Effector memory CD8-positive, alpha-beta T cell (primary cell): Measurements from ENCODE around the gene RNF135.
"Not testable (repeated sequence)": the region's sequence is repeated elsewhere in the genome, so short reads cannot be mapped to it uniquely, and the experiment has no call there.

Experiments
- ATAC-seq: fragments of 150-1000 bp; cut with Tn5 transposase; replicated peaks from 2 replicates; pipeline ENCODE4 v1.10.0; 2021; ENCODE audit warnings: mild to moderate bottlenecking, moderate library complexity
- DNase-seq, 3 experiments: peaks; one replicate each; pipeline ENCODE4 v3.0.0; 2021
- H3K27ac Mint-ChIP-seq, 2 donors: one replicate each; pipeline ENCODE4 v1.8.0; 2022; ENCODE audit warnings: mild to moderate bottlenecking in 2 of 2, mixed read lengths in 2 of 2, moderate library complexity in 2 of 2
- H3K27me3 Mint-ChIP-seq, 2 donors: one replicate each; pipeline ENCODE4 v1.8.0; 2022; ENCODE audit warnings: mixed read lengths in 2 of 2
- H3K36me3 Mint-ChIP-seq: one replicate; pipeline ENCODE4 v1.8.0; 2022; ENCODE audit warnings: mild to moderate bottlenecking, moderate library complexity, mixed read lengths; ENCODE audit not compliant: insufficient read depth
- H3K4me1 Mint-ChIP-seq, 2 donors: one replicate each; pipeline ENCODE4 v1.8.0; 2022; ENCODE audit warnings: low read depth in 2 of 2, mixed read lengths in 2 of 2
- H3K4me3 Mint-ChIP-seq, 2 donors: one replicate each; pipeline ENCODE4 v1.8.0; 2022; ENCODE audit warnings: mild to moderate bottlenecking in 2 of 2, mixed read lengths in 2 of 2, moderate library complexity in 2 of 2
- H3K9me3 Mint-ChIP-seq, 2 donors: one replicate each; pipeline ENCODE4 v1.8.0; 2022; ENCODE audit warnings: mixed read lengths in 2 of 2

Gene RNF135

GRCh38 chr17:31035611-31036010 is 64.8 kb downstream of the RNF135 start:
- H3K4me1 Mint-ChIP-seq, H3K4me3 Mint-ChIP-seq, H3K27ac Mint-ChIP-seq, ATAC-seq, H3K27me3 Mint-ChIP-seq, H3K9me3 Mint-ChIP-seq, H3K36me3 Mint-ChIP-seq, DNase-seq: not testable (repeated sequence)

GRCh38 chr17:31040837-31041236 is 70.0 kb downstream of the RNF135 start:
- DNase-seq, H3K27me3 Mint-ChIP-seq, ATAC-seq, H3K4me3 Mint-ChIP-seq, H3K9me3 Mint-ChIP-seq, H3K4me1 Mint-ChIP-seq, H3K27ac Mint-ChIP-seq, H3K36me3 Mint-ChIP-seq: not testable (repeated sequence)

GRCh38 chr17:31042378-31042777 is 71.5 kb downstream of the RNF135 start:
- not testable (repeated sequence) for H3K36me3 Mint-ChIP-seq, DNase-seq, ATAC-seq, H3K27me3 Mint-ChIP-seq, H3K9me3 Mint-ChIP-seq, H3K27ac Mint-ChIP-seq, H3K4me1 Mint-ChIP-seq, H3K4me3 Mint-ChIP-seq

GRCh38 chr17:31046856-31047425 is 76.1 kb downstream of the RNF135 start:
- H3K36me3 Mint-ChIP-seq, H3K27ac Mint-ChIP-seq, DNase-seq, H3K9me3 Mint-ChIP-seq, ATAC-seq, H3K4me3 Mint-ChIP-seq, H3K27me3 Mint-ChIP-seq: not testable (repeated sequence)
- H3K4me1 Mint-ChIP-seq, result peaks cover 10 to 11% of the 10 kb centered on the region in 2 donors

DNA sequence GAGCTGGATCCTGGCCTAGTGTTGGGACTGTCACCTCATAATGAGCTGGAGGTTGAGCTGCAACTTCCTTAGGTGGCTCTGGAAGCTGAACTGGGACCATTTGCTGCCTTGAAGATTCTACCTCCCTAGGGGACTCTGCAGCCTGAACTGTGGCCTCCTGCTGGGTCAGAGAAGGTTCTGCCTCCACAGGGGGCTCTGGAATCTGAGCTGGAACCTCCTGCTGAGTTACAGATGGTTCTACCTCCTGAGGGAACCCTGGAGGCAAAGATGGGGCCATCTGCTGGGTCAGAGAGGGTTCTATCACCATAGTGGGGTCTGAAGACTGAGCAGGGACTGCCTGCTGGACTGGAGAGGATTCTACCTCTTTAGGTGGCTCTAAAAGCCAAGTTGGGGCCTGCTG is 77.3 kb downstream of the RNF135 start:
- Mint-ChIP-seq H3K27me3 (no peaks in the 10 kb centered on the region), H3K27ac (no peak overlapping the region), H3K36me3 (no peaks in the 10 kb centered on the region), H3K4me1 (peaks cover 21 to 23% of the 10 kb centered on the region in 2 donors), H3K4me3 (no peak overlapping the region), H3K9me3 (no peaks in the 10 kb centered on the region)
- ATAC-seq (no peak), DNase-seq (no peak)

GRCh38 chr17:31048780-31049179 is 77.9 kb downstream of the RNF135 start:
- H3K27ac Mint-ChIP-seq, result no peak overlapping the region
- H3K36me3 Mint-ChIP-seq, result no peaks in the 10 kb centered on the region
- no peak overlapping the region for H3K4me3 Mint-ChIP-seq
- peaks cover 21 to 26% of the 10 kb centered on the region in 2 donors for H3K4me1 Mint-ChIP-seq
- H3K9me3 Mint-ChIP-seq, result no peaks in the 10 kb centered on the region
- DNase-seq, result no peak
- no peak for ATAC-seq
- no peaks in the 10 kb centered on the region for H3K27me3 Mint-ChIP-seq
